Measurements from ENCODE around the gene CD33. TPM values are rescaled to one million over a fixed set of nuclear protein-coding genes. Genes with fewer than 3 reads are reported as not detected.
"Not testable (repeated sequence)": the region's sequence is repeated elsewhere in the genome, so short reads cannot be mapped to it uniquely, and the experiment has no call there.

Gene CD33
- total and polyA plus RNA-seq, 8 donors: 3.3 to 26.4 (median 4.3) TPM

GRCh38 chr19:51207747-51208146, 17.1 kb upstream of the CD33 start:
- no peaks in the 10 kb centered on the region for H3K27me3 ChIP-seq

GRCh38 chr19:51210191-51210784, 14.6 kb upstream of the CD33 start:
- Histone ChIP-seq H3K27me3 (no peaks in the 10 kb centered on the region), H3K4me1 (peaks cover 0 to 17% of the 10 kb centered on the region in 2 donors), H3K4me3 (no peak overlapping the region), H3K36me3 (no peaks in the 10 kb centered on the region), H3K9me3 (no peaks in the 10 kb centered on the region), H3K27ac (peak overlapping the region in 1 of 2 donors; percentile 72)
- ATAC-seq: no peak
- no peak for TF ChIP-seq CTCF (IDR thresholded peaks at IDR 0.05)
- intact Hi-C loops (cut with DNase I): no loop called here
- DNase-seq: no peak

More at GRCh38 chr19:51207747-51208146, 17.1 kb upstream of the CD33 start:
- TF ChIP-seq CTCF (IDR thresholded peaks at IDR 0.05): no peak
- Histone ChIP-seq H3K27ac (no peak overlapping the region), H3K4me1 (peaks cover 0 to 26% of the 10 kb centered on the region in 2 donors), H3K9me3 (no peaks in the 10 kb centered on the region), H3K36me3 (no peaks in the 10 kb centered on the region), H3K4me3 (no peak overlapping the region)
- no peak for ATAC-seq
- intact Hi-C loops (cut with DNase I): no loop called here
- DNase-seq: no peak

GRCh38 chr19:51210874-51211361, 14.0 kb upstream of the CD33 start:
- peak overlapping the region in 1 of 2 donors; percentile 72 for H3K27ac ChIP-seq
- H3K9me3 ChIP-seq; H3K36me3 ChIP-seq; intact Hi-C loops (cut with DNase I); H3K27me3 ChIP-seq: not testable (repeated sequence)
- peaks cover 0 to 17% of the 10 kb centered on the region in 2 donors for H3K4me1 ChIP-seq
- ATAC-seq (peak; percentile 89), DNase-seq (peak in 2 of 4 donors; percentile 72 to 82)
- H3K4me3 ChIP-seq: peak overlapping the region in 1 of 2 donors; percentile 33

- intact Hi-C loops (cut with DNase I): no loop called here
- ATAC-seq: no peak
- Histone ChIP-seq H3K27ac (no peak overlapping the region), H3K4me1 (peaks cover 0 to 17% of the 10 kb centered on the region in 2 donors), H3K4me3 (peak overlapping the region in 1 of 2 donors; percentile 33), H3K9me3 (no peaks in the 10 kb centered on the region), H3K36me3 (no peaks in the 10 kb centered on the region), H3K27me3 (no peaks in the 10 kb centered on the region)
- TF ChIP-seq CTCF (IDR thresholded peaks at IDR 0.05): no peak
- no peak for DNase-seq
These were observed 13.0 kb upstream of the CD33 start for GRCh38 chr19:51211833-51212232.

GRCh38 chr19:51219307-51219706, 5.6 kb upstream of the CD33 start:
- Histone ChIP-seq H3K27ac (no peak overlapping the region), H3K4me3 (no peak overlapping the region), H3K4me1 (no peaks in the 10 kb centered on the region), H3K9me3 (no peaks in the 10 kb centered on the region), H3K36me3 (no peaks in the 10 kb centered on the region), H3K27me3 (peaks cover 0 to 8% of the 10 kb centered on the region in 2 donors)
- no peak for TF ChIP-seq CTCF (IDR thresholded peaks at IDR 0.05)
- DNase-seq (no peak), ATAC-seq (no peak)
- intact Hi-C loops (cut with DNase I): no loop called here

- Histone ChIP-seq H3K4me3 (no peak overlapping the region), H3K27me3 (peaks cover 0 to 8% of the 10 kb centered on the region in 2 donors), H3K9me3 (no peaks in the 10 kb centered on the region), H3K4me1 (peaks cover 0 to 4% of the 10 kb centered on the region in 2 donors), H3K36me3 (no peaks in the 10 kb centered on the region), H3K27ac (no peak overlapping the region)
- ATAC-seq (no peak), DNase-seq (no peak)
- TF ChIP-seq CTCF (IDR thresholded peaks at IDR 0.05): no peak
- intact Hi-C loops (cut with DNase I): no loop called here
These were observed 4.9 kb upstream of the CD33 start for GRCh38 chr19:51219971-51220370.
